Large intestine (tissue), 3 donors: ENCODE measurements around the gene AFF1. TPM values are rescaled to one million over a fixed set of nuclear protein-coding genes. Genes with fewer than 3 reads are reported as not detected.

ENCODE experiments used
- DNase-seq, 2 donors: peaks; one replicate each; pipeline versions ENCODE4 v3.0.0 to v3.0.0-alpha.2; 2013
- H3K27ac ChIP-seq: one replicate; pipeline ENCODE4 v1.5.1; 2013; ENCODE audit warnings: low read length
- H3K27me3 ChIP-seq: 2 replicates; pipeline ENCODE4 v1.6.1; 2013; ENCODE audit warnings: low read length; ENCODE audit not compliant: control insufficient read depth, insufficient read depth
- H3K36me3 ChIP-seq: 2 replicates; pipeline ENCODE4 v1.6.1; 2013; ENCODE audit warnings: low read length; ENCODE audit not compliant: control insufficient read depth, insufficient read depth
- H3K4me1 ChIP-seq: one replicate; pipeline ENCODE4 v1.6.1; 2013; ENCODE audit warnings: low read length; ENCODE audit not compliant: control insufficient read depth, insufficient read depth
- H3K4me3 ChIP-seq: one replicate; pipeline ENCODE4 v1.5.1; 2013; ENCODE audit warnings: low read length
- H3K9me3 ChIP-seq: one replicate; pipeline ENCODE4 v1.6.1; 2013; ENCODE audit warnings: mild to moderate bottlenecking, low read depth, low read length, moderate library complexity; ENCODE audit not compliant: control insufficient read depth
- WGBS: methylation state at CpG from one replicate; pipeline ENCODE4 v1.1.5; 2013; ENCODE audit warnings: low lambda C conversion rate; ENCODE audit not compliant: insufficient coverage; 5-methylcytosine and 5-hydroxymethylcytosine counted together
- polyA plus RNA-seq: library from polyadenylated mRNA; unstranded; fragments of 120-200 nt; gene quantifications from one replicate; pipeline ENCODE4 v1.2.1, GENCODE V29; 2013

The AFF1 gene
- polyA plus RNA-seq, 1 donor: 37.5 TPM

- no peaks in the 10 kb centered on the region for H3K27me3 ChIP-seq
- 100% methylated on average over 1 of the region's 2 CpGs for WGBS
- DNase-seq: no peak
- peaks cover 5% of the 10 kb centered on the region for H3K4me1 ChIP-seq
- no peak overlapping the region for H3K4me3 ChIP-seq
- H3K9me3 ChIP-seq: no peaks in the 10 kb centered on the region
- no peaks in the 10 kb centered on the region for H3K36me3 ChIP-seq
- no peak overlapping the region for H3K27ac ChIP-seq
These were observed 33.0 kb downstream of the AFF1 start for GRCh38 chr4:86967798-86968197.

- DNase-seq: no peak
- no peaks in the 10 kb centered on the region for H3K36me3 ChIP-seq
- no CpG with 5 or more reads among the region's 2 CpGs for WGBS
- H3K4me3 ChIP-seq: no peak overlapping the region
- H3K9me3 ChIP-seq: no peaks in the 10 kb centered on the region
- peaks cover 12% of the 10 kb centered on the region for H3K4me1 ChIP-seq
- H3K27me3 ChIP-seq: no peaks in the 10 kb centered on the region
- no peak overlapping the region for H3K27ac ChIP-seq
These were observed 33.7 kb downstream of the AFF1 start for GRCh38 chr4:86968547-86968946.

- WGBS: no CpG with 5 or more reads among the region's 8 CpGs
- DNase-seq: no peak
- Histone ChIP-seq H3K4me3 (no peak overlapping the region), H3K36me3 (no peaks in the 10 kb centered on the region), H3K4me1 (peaks cover 14% of the 10 kb centered on the region), H3K27ac (no peak overlapping the region), H3K9me3 (no peaks in the 10 kb centered on the region), H3K27me3 (no peaks in the 10 kb centered on the region)
These were observed 35.9 kb downstream of the AFF1 start for GRCh38 chr4:86970447-86971354.

GRCh38 chr4:86971355-86971683 lies 36.5 kb downstream of the AFF1 start:
- Histone ChIP-seq H3K27ac (no peak overlapping the region), H3K4me3 (no peak overlapping the region), H3K4me1 (peaks cover 18% of the 10 kb centered on the region), H3K9me3 (no peaks in the 10 kb centered on the region), H3K36me3 (no peaks in the 10 kb centered on the region), H3K27me3 (no peaks in the 10 kb centered on the region)
- no peak for DNase-seq

- Histone ChIP-seq H3K4me1 (peaks cover 18% of the 10 kb centered on the region), H3K9me3 (no peaks in the 10 kb centered on the region), H3K36me3 (no peaks in the 10 kb centered on the region), H3K27ac (peak overlapping the region; percentile 32), H3K27me3 (no peaks in the 10 kb centered on the region), H3K4me3 (no peak overlapping the region)
- no CpG with 5 or more reads among the region's 3 CpGs for WGBS
- peak; percentile 35 to 72 for DNase-seq
These were observed 38.2 kb downstream of the AFF1 start for GRCh38 chr4:86972997-86973396.

GRCh38 chr4:86973668-86974067 lies 38.9 kb downstream of the AFF1 start:
- H3K27me3 ChIP-seq: no peaks in the 10 kb centered on the region
- peaks cover 18% of the 10 kb centered on the region for H3K4me1 ChIP-seq
- H3K9me3 ChIP-seq: no peaks in the 10 kb centered on the region
- WGBS: 16% methylated on average over 4 of the region's 4 CpGs
- no peak overlapping the region for H3K4me3 ChIP-seq
- H3K27ac ChIP-seq: peak overlapping the region; percentile 32
- H3K36me3 ChIP-seq: no peaks in the 10 kb centered on the region
- peak in 1 of 2 donors; percentile 57 for DNase-seq

- no peaks in the 10 kb centered on the region for H3K27me3 ChIP-seq
- no peak for DNase-seq
- H3K4me1 ChIP-seq: peaks cover 18% of the 10 kb centered on the region
- no peak overlapping the region for H3K4me3 ChIP-seq
- H3K27ac ChIP-seq: no peak overlapping the region
- WGBS: 95% methylated on average over 6 of the region's 8 CpGs
- H3K36me3 ChIP-seq: no peaks in the 10 kb centered on the region
- no peaks in the 10 kb centered on the region for H3K9me3 ChIP-seq
These were observed 39.8 kb downstream of the AFF1 start for GRCh38 chr4:86974551-86974994.

- no peak overlapping the region for H3K27ac ChIP-seq
- DNase-seq: no peak
- no peaks in the 10 kb centered on the region for H3K36me3 ChIP-seq
- H3K9me3 ChIP-seq: no peaks in the 10 kb centered on the region
- no peak overlapping the region for H3K4me3 ChIP-seq
- peaks cover 18% of the 10 kb centered on the region for H3K4me1 ChIP-seq
- no peaks in the 10 kb centered on the region for H3K27me3 ChIP-seq
- WGBS: 60% methylated on average over 2 of the region's 2 CpGs
These were observed 41.1 kb downstream of the AFF1 start for GRCh38 chr4:86975927-86976326.

- no peaks in the 10 kb centered on the region for H3K36me3 ChIP-seq
- H3K4me1 ChIP-seq: peaks cover 18% of the 10 kb centered on the region
- DNase-seq: no peak
- peak overlapping the region; percentile 85 for H3K27ac ChIP-seq
- 37% methylated on average over 2 of the region's 4 CpGs for WGBS
- H3K9me3 ChIP-seq: no peaks in the 10 kb centered on the region
- H3K4me3 ChIP-seq: no peak overlapping the region
- no peaks in the 10 kb centered on the region for H3K27me3 ChIP-seq
These were observed 42.1 kb downstream of the AFF1 start for GRCh38 chr4:86976801-86977485.

GRCh38 chr4:86977621-86978184 lies 42.9 kb downstream of the AFF1 start:
- H3K27ac ChIP-seq: peak overlapping the region; percentile 85
- DNase-seq: peak; percentile 80 to 92
- WGBS: no CpG with 5 or more reads among the region's 5 CpGs
- H3K36me3 ChIP-seq: no peaks in the 10 kb centered on the region
- H3K4me3 ChIP-seq: no peak overlapping the region
- H3K27me3 ChIP-seq: no peaks in the 10 kb centered on the region
- H3K9me3 ChIP-seq: no peaks in the 10 kb centered on the region
- H3K4me1 ChIP-seq: peaks cover 14% of the 10 kb centered on the region
